ENCODE data around the gene DYNLT2B. TPM values are rescaled to one million over a fixed set of nuclear protein-coding genes. Genes with fewer than 3 reads are reported as not detected.

Gene DYNLT2B
- total RNA-seq, 1 donor from 2014 or later = 28.2 TPM

DNA sequence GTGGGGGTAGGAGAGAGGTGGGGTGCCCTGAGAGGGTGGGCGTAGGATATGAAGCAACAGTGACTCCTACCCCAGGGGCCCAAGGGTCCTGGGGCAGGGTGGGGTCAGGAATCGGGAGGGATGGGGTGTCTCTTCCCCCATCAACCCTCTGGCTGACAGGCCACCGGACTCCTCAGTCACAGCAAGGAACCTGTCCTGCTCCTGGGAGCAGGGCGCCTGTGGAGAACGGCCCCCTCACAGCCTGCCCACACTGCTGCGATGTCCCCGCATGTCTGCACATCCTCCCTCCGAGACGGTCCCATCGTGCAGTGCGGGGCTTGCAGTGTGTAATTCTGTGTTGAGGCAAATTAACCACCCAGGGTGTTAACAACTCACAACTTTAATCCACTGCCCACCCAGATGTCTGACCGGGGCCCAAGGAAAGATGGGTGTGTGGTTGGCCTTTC, 17.5 kb upstream of the DYNLT2B start:
- Histone ChIP-seq H3K36me3 (ENCODE audit: control insufficient read depth, insufficient read depth, low read length) (no peaks in the 10 kb centered on the region), H3K27me3 (ENCODE audit: control insufficient read depth, insufficient read depth, low read length) (no peaks in the 10 kb centered on the region), H3K4me3 (ENCODE audit: low read depth, low read length) (no peak overlapping the region)
- DNase-seq (ENCODE audit: low read depth) = no peak
- TF ChIP-seq, protein P1, sequence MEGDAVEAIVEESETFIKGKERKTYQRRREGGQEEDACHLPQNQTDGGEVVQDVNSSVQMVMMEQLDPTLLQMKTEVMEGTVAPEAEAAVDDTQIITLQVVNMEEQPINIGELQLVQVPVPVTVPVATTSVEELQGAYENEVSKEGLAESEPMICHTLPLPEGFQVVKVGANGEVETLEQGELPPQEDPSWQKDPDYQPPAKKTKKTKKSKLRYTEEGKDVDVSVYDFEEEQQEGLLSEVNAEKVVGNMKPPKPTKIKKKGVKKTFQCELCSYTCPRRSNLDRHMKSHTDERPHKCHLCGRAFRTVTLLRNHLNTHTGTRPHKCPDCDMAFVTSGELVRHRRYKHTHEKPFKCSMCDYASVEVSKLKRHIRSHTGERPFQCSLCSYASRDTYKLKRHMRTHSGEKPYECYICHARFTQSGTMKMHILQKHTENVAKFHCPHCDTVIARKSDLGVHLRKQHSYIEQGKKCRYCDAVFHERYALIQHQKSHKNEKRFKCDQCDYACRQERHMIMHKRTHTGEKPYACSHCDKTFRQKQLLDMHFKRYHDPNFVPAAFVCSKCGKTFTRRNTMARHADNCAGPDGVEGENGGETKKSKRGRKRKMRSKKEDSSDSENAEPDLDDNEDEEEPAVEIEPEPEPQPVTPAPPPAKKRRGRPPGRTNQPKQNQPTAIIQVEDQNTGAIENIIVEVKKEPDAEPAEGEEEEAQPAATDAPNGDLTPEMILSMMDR (IDR thresholded peaks at IDR 0.05; ENCODE audit: insufficient read depth, low read length, poor library complexity, severe bottlenecking) = no peak

DNA sequence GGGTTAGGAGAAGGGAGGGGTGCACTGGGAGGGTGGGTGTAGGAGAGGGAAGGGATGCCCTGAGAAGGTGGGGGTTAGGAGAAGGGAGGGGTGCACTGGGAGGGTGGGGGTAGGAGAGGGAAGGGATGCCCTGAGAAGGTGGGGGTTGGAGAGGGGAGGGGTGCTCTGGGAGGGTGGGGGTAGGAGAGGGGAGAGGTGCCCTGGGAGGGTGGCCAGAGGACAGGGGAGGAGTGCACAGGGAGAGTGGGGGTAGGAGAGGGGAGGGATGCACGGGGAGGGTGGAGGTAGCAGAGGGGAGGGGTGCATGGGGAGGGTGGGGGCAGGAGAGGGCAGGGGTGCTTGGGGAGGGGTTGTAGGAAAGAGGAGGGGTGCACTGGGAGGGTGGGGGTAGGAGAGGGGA, 16.9 kb upstream of the DYNLT2B start:
- H3K36me3 ChIP-seq (ENCODE audit: control insufficient read depth, insufficient read depth, low read length) = no peaks in the 10 kb centered on the region
- TF ChIP-seq, protein P1 (IDR thresholded peaks at IDR 0.05; ENCODE audit: insufficient read depth, low read length, poor library complexity, severe bottlenecking) = no peak
- no peak overlapping the region for H3K4me3 ChIP-seq (ENCODE audit: low read depth, low read length)

DNA sequence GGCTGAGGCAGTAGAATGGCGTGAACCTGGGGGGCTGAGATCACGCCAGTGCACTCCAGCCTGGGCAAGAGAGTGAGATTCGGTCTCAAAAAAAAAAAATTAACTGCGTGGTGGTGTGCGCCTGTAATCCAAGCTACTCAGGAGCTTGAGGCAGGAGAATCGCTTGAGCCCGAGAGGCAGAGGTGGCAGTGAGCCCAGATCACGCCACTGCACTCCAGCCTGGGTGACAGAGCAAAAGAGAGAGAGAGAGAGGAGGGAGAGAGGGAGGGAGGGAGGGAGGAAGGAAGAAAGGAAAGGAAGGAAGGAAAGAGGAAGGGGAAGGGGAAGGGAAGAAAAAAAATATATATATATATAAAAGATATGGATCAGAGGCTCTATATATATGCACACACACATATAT, 14.1 kb upstream of the DYNLT2B start:
- no peaks in the 10 kb centered on the region for H3K36me3 ChIP-seq (ENCODE audit: control insufficient read depth, insufficient read depth, low read length)
- no peak overlapping the region for H3K4me3 ChIP-seq (ENCODE audit: low read depth, low read length)
- TF ChIP-seq, protein P1 (IDR thresholded peaks at IDR 0.05; ENCODE audit: insufficient read depth, low read length, poor library complexity, severe bottlenecking) = no peak
- no peak for DNase-seq (ENCODE audit: low read depth)
- no peaks in the 10 kb centered on the region for H3K27me3 ChIP-seq (ENCODE audit: control insufficient read depth, insufficient read depth, low read length)

More for the DNA sequence above, 16.9 kb upstream of the DYNLT2B start:
- no peak for DNase-seq (ENCODE audit: low read depth)
- H3K27me3 ChIP-seq (ENCODE audit: control insufficient read depth, insufficient read depth, low read length) = no peaks in the 10 kb centered on the region

DNA sequence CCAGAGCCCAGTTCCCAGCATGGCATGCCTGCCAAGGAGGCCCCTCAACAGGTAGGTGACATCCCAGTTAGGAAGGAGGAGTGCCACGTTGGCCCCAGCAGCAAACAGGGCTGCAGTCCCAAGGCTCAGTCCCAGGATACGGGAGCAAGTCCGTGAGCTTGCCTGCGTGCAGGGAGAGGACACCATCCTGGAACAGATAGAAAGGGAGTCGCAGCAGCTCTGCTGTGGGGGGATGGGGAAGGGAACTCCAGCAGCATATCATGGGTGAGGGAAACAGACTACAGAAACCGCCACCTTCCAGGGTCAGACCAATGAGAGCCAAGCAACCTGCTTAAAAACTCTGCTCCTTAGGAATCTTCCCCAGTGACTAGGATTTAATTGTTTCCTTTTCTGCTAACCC, 9.4 kb upstream of the DYNLT2B start:
- H3K4me3 ChIP-seq (ENCODE audit: low read depth, low read length) = no peak overlapping the region
- no peaks in the 10 kb centered on the region for H3K36me3 ChIP-seq (ENCODE audit: control insufficient read depth, insufficient read depth, low read length)
- H3K27me3 ChIP-seq (ENCODE audit: control insufficient read depth, insufficient read depth, low read length) = peaks cover 2% of the 10 kb centered on the region
- TF ChIP-seq, protein P1 (IDR thresholded peaks at IDR 0.05; ENCODE audit: insufficient read depth, low read length, poor library complexity, severe bottlenecking) = no peak
- DNase-seq (ENCODE audit: low read depth) = no peak

DNA sequence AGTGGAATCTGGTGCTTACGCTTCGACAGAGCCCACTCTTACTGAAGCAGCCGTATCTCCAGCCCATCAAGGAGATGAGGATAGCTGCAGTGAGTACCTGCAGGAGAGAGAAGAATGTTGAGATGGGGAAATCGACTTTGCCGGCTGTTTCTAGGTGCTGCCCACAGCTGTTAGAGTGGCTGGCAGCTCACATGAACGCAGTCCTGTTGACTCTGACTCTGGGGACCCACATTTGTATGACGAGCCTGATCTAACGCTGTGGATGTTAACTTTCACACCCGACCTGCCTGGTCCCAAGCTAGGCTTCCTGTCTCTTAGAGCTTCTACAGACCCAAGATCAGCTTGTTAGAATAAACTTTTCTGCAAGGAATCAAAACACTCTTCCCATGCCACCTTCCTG, 8.9 kb upstream of the DYNLT2B start:
- no peak for DNase-seq (ENCODE audit: low read depth)
- TF ChIP-seq, protein P1 (IDR thresholded peaks at IDR 0.05; ENCODE audit: insufficient read depth, low read length, poor library complexity, severe bottlenecking) = no peak
- H3K27me3 ChIP-seq (ENCODE audit: control insufficient read depth, insufficient read depth, low read length) = peaks cover 2% of the 10 kb centered on the region

DNA sequence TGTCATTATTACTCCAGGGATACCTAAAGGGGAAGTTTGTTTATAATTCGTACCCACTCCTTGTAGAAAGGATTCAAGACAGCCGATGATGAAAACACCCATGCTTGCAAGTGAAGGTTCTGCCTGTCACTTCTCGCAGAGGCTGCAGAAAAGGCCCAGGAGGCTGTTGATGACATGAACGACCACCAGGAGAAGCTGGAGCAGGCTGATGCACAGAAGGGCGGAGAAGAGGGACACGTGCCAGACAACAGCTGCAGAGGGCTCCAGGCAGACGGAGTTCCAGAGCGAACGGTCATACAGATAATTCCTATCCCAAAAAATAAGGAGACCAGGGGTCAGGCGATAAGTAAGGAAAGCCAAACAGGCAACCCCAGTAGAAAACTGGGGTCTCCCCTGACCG, 5.7 kb upstream of the DYNLT2B start:
- peaks cover 2% of the 10 kb centered on the region for H3K27me3 ChIP-seq (ENCODE audit: control insufficient read depth, insufficient read depth, low read length)
- TF ChIP-seq, protein P1 (IDR thresholded peaks at IDR 0.05; ENCODE audit: insufficient read depth, low read length, poor library complexity, severe bottlenecking) = no peak
- H3K4me3 ChIP-seq (ENCODE audit: low read depth, low read length) = no peak overlapping the region
- no peaks in the 10 kb centered on the region for H3K36me3 ChIP-seq (ENCODE audit: control insufficient read depth, insufficient read depth, low read length)
- DNase-seq (ENCODE audit: low read depth) = no peak

More for the DNA sequence above, 8.9 kb upstream of the DYNLT2B start:
- H3K36me3 ChIP-seq (ENCODE audit: control insufficient read depth, insufficient read depth, low read length) = no peaks in the 10 kb centered on the region
- H3K4me3 ChIP-seq (ENCODE audit: low read depth, low read length) = no peak overlapping the region

Data from kidney epithelial cell (primary cell).